Fibroblast of mammary gland (primary cell): ENCODE results near the gene CARS1.

ENCODE experiments used
- DNase-seq: peaks from one replicate; pipeline ENCODE4 v3.0.0-alpha.2; 2010; ENCODE audit warnings: low read depth
- H3K4me3 ChIP-seq: 2 replicates; pipeline ENCODE4 v1.5.1; 2011; ENCODE audit warnings: low read depth, mild to moderate bottlenecking, low read length, moderate library complexity; ENCODE audit not compliant: control insufficient read depth
- TF ChIP-seq, protein P1 (sequence below): conservative IDR thresholded peaks from 2 replicates; pipeline ENCODE4 v1.5.1; 2011; ENCODE audit warnings: low read depth, low read length, inconsistent platforms; ENCODE audit not compliant: control insufficient read depth, insufficient read depth

Gene CARS1

DNA sequence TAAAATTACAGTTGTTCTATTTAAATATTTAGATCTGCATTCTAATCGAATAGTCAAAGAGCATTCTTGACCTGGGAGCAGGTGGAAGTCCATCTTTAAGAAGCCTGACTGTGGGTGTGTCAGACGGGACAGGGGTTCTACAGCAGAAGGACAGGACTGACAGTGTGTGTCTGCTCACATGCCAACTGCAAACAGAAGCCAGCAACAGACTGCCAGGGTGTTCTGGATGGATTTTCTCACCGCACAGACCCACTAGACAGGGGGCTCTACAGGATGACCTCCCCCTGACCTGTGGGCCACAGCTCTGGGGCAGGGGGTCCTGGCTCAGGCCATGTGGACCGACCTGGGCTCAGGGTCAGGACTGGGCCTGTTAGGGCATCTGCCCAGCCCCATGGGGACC lies 42.3 kb downstream of the CARS1 start:
- no peak for DNase-seq
- TF ChIP-seq, protein P1, sequence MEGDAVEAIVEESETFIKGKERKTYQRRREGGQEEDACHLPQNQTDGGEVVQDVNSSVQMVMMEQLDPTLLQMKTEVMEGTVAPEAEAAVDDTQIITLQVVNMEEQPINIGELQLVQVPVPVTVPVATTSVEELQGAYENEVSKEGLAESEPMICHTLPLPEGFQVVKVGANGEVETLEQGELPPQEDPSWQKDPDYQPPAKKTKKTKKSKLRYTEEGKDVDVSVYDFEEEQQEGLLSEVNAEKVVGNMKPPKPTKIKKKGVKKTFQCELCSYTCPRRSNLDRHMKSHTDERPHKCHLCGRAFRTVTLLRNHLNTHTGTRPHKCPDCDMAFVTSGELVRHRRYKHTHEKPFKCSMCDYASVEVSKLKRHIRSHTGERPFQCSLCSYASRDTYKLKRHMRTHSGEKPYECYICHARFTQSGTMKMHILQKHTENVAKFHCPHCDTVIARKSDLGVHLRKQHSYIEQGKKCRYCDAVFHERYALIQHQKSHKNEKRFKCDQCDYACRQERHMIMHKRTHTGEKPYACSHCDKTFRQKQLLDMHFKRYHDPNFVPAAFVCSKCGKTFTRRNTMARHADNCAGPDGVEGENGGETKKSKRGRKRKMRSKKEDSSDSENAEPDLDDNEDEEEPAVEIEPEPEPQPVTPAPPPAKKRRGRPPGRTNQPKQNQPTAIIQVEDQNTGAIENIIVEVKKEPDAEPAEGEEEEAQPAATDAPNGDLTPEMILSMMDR = no peak
- no peak overlapping the region for H3K4me3 ChIP-seq

DNA sequence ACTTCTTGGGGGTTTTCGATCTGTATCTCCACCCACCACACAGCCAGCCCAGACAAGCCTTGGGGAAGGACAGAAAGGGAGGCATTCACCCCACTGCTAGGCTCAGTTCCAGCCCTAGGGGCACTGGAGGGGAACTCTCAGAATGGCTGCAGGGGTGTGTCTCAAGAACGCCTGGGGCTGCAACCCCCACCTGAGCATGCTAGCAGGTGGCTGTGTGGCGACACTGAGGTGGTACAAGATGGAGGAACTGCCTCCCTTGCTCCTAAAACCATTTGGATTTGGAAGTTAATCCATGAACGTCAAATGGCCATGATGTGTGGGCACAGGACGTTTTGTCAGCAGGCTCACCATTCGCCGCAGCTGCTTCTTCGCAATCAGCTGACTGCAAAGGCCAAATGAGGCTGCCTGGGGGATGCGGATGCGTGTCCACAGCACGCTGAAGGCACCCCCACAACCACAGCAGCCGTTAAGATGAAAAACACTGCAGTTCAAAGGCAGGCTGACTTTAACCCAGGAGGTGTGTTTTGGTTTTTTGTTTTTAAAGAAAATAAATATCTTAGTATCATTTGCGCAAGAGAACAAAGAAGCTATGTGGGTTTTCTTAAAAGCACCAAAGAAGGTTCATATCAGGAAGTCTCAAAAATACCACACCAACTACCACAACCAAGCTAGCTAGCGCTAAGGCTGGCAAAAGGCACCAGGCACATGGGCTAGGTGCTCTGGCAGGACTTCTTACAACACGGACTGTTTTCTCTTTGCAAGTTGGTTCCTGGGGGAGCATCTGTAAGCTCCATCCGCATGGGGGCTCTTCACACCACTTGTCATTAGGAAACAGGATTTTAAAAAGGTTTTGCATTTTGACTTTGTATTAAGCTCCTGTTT lies 42.9 kb downstream of the CARS1 start:
- H3K4me3 ChIP-seq = no peak overlapping the region
- TF ChIP-seq, protein P1 = no peak
- DNase-seq = no peak

DNA sequence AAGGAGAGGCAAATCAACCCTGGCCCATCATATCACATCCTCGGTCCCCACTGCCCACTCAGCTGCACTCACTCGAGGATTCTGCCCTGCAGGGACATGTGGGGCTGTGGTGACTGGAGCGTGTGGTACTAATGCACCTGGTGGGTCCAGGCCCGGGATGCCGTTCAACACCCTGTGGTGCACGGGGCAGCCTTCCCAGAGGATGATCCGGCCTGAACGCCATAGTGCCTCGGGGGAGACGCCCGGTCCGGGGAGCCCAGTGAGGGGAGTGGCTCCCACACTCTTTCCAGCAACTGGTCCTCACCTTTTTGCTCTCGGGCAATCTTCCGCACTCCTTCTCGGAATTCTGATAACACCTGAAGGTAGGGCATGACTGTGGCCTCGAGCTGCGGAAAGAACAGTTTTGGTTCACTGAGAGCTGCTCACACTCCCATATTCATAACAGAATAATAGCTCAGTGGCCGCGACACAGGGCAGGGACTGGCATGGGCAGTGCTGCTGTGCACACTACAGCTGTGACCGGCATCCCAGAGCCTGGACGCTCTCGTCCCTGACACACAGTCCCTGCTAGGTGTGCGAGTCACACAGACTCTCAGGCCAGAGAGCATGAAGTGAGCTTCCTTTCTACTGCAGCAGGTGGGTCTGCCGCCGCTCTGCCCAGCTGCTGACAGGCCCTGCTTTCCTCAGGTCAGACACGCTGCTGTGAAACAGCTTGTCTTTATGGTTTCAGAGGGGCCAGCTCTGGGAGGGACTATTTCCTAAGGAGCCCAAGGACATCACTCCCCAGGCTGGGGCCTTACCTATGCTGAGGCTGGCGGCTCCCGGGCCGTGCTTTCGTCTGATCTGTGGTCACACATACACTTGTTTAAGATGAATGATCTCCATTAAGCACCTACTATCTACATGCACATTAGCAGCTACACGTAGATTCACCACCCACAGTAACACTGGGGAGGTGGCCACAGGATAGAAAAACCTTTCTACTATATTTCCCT lies 45.0 kb downstream of the CARS1 start:
- no peak for DNase-seq
- no peak overlapping the region for H3K4me3 ChIP-seq
- TF ChIP-seq, protein P1 = no peak

DNA sequence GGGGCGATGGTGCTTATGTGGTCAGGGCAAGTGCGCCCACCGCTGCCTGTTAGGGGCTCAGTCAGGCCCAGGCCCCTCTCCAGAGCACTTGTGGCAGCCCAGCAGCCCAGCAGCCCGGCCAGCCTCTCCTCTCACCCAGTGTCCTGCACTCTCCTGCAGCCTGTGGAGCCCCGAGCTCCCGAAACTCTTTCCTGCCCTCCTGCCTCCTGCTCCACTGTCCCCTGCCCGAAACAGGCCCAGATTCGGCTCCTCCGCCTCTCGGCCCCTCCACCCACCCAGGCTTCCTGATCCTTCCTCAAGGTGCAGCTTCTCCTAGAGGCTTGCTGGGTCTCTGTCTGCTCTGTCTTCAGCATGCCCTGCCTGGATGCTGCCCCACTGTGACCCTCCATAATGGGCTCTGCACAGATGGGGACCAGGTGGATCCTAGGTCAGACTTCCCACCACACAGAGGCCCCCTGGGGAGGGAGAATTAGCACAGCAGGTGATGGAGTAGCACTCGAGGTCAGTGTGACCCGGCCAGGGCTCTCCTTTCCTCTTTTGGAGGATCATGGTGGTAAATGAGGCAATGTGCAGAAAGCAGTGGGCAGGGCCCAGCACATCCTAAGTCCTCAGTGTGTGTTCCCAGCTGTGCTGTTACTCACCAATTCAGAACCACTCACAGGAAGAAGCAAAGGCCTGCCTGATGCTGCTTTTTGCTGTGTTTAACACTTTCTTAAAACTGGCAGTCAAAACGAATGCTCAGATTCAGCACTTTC lies 46.5 kb downstream of the CARS1 start:
- TF ChIP-seq, protein P1 = no peak
- DNase-seq = peak; percentile 27
- H3K4me3 ChIP-seq = no peak overlapping the region

DNA sequence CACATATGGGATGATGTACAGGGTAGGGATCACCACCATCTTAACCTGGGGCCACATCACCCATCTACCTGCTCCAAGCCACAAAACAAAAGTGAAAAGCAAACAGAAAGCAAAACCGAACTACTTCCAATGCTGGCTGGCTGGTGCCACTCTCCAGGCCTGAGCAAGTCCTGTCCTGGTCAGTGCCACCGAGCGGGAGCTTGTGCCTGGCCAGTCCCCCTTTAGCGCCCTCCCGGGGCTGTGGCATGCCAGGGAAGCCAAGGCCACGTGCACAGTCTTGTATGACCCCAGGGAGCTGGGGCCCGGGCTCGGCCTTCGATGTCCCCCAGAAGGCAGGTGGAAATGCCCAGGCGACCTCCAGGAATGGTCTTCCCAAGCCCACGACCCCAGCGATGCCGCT lies 47.2 kb downstream of the CARS1 start:
- no peak for DNase-seq
- TF ChIP-seq, protein P1 = no peak
- no peak overlapping the region for H3K4me3 ChIP-seq

- TF ChIP-seq, protein P1 = no peak
- H3K4me3 ChIP-seq = no peak overlapping the region
- DNase-seq = no peak
Measured at GRCh38 chr11:3009481-3009880, 47.7 kb downstream of the CARS1 start.
